Bone marrow (tissue), 2 donors: ENCODE results near the gene SACS.

Source experiments
- DNase-seq, 2 donors: peaks; one replicate each; lab custom pipeline; 2025; lab: John Stamatoyannopoulos, UW

Gene SACS

DNA sequence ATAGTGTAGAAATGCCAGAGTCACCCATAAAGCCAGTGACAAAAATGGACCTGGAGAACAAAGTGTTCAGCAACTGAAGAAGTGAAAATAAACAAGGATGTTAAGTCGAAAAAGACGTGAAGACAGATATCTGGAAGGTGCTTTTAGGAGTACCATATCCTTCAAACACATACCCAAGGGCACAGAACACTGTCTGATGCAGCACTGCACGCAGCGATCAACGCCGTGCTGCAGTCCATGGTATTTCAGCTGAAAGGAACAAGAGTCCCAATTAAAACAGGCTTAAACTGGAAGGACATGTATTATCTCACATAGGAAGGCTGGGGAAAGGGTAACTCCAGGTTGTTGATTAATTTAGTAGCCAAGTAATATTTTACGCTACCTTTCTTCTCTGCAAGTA is 144.5 kb downstream of the SACS start:
- DNase-seq = no peak

DNA sequence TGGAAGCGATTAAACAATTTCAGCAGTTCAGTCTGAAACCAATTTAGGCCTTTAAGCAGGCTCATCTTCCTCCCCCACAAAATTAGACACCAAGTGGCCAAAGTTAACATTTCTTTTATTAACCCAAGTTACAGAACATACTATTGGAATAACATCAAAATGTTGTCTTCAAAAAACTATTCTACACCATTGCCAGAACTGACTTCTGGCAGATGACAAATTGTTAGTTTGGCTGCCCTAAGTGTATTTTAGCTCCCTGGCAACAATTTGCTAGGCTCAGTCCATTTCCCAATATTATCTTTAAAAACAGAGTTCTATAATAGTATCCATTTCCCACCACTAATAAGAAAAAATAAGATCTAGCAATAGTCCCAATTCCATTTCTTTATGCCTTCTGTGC is 144.9 kb downstream of the SACS start:
- no peak for DNase-seq

GRCh38 chr13:23279321-23279720 is 154.2 kb downstream of the SACS start:
- no peak for DNase-seq
